NCI-H1417 (cell line): ENCODE results near the gene EBF4.
"Not testable (repeated sequence)": the region's sequence is repeated elsewhere in the genome, so short reads cannot be mapped to it uniquely, and the experiment has no call there.

Experiments
- DNase-seq, 3 experiments: peaks; one replicate each; lab custom pipeline; 2025; lab: John Stamatoyannopoulos, UW

EBF4 gene

GRCh38 chr20:2672446-2672845 is 20.1 kb upstream of the EBF4 start:
- DNase-seq: no peak

GRCh38 chr20:2673453-2673852 is 19.1 kb upstream of the EBF4 start:
- no peak for DNase-seq

DNA sequence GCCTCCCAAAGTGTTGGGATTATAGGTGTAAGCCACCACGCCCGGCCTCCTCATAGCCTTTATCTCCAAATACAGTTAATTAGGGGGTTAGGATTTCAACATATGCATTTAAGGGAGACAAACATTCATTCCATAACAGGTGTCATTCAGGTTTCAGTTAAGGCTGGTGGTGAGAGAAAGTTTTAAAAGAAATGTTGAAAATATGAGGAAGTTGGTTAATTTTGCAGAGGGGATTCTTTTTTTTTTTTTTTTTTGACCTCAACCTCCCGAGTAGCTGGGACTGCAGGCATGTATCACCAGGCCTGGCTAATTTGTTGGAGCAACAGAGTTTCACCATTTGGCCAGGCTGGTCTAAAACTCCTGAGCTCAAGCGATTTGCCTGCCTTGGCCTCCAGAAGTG is 12.5 kb upstream of the EBF4 start:
- no peak for DNase-seq

DNA sequence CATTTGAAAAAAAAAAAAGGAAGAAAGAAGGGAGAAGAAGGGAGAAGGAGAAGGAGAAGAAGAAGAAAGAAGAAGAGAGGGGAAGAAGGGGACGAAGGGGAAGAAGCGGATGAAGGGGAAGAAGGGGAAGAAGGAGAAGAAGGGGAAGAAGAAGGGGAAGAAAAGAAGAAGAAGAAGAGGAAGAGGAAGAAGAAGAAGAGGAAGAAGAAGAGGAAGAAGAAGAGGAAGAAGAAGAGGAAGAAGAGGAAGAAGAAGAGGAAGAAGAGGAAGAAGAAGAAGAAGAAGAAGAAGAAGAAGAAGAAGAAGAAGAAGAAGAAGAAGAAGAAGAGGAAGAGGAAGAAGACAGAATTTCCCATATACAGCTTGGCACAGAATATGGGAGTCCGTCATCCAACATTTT is 10.5 kb upstream of the EBF4 start:
- not testable (repeated sequence) for DNase-seq

DNA sequence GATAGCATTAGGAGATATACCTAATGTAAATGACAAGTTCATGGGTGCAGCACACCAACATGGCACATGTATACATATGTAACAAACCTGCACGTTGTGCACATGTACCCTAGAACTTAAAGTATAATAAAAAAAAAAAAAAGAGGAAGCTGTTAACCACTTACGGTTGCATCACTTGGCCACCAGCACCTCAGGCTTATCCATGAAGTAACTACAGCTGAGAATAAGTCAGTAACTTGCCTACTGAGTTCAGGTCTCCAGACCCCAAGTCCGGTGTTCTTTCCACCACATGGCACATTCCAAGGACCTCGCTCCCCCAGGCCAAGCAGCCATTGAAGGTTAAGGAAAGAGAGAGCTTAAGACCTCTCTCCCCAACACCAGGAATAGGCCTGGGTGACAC is 7.8 kb upstream of the EBF4 start:
- not testable (repeated sequence) for DNase-seq

DNA sequence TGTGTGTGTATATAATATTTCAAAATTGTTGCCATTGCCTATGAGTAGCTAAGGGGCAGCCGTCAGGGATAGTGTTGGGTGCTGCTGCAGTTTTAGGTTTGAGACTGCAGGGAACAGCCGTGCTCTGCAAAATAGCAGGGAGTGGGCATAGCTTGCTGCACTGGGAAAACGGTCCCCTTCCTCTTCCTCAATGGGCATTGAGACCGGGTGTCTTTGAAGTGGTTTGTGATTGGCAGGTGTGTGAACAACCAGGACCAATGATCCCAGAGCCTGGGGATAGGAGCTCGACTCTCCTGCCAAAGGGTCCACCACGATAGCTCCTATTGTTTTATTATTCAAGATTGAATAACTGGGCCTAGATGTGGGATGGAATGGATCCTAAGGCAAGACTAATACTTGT is 5.1 kb upstream of the EBF4 start:
- DNase-seq: no peak

DNA sequence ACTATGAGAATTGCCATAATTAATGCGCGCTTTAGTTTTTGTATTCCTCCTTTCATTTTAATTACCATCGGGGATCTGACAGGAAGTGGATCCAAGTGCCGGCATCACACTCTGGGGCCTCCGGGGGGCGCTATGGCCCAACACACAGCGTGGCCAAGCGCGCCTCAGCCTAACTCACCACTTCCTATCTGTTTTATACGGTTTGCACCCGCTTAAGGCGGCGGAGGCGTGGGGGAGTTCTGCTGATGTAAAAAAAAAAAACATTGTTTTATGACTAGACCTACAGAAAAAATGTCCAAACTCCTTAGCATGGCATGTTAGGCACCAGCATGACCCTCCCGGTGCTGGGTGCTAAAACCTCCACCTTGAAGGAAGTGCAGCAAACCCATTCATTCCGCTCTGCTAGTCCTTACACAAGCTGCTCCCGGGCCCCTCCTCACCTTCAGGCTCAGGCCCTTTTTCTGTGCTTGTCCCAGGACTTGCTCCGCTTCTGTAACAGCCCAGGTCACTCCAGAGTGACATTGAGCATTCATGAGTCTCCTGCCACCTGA is 4.5 kb upstream of the EBF4 start:
- DNase-seq: peak; percentile 33 to 68 (median 64)

- no peak for DNase-seq
These were observed 2.4 kb upstream of the EBF4 start for GRCh38 chr20:2690213-2690612.

DNA sequence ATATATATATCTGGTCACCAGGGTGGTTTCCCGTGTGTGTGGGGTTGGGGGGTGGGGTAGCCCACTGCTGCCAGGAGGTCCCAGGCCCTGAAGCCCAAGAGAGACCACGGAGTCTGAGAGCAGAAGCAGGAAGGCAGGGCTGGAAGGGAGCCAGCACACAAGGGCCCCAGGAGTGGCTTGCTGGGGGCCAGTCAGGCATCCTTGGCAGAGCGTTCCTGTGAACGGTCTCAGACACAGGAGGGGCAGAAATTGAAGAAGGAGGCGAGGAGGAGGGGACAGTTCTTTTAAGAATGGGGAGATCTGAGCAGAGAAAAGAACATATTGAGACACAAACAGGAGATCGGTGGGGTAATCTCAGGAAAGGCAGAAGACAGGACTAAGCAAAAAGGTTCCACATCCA is 1.9 kb upstream of the EBF4 start:
- no peak for DNase-seq

DNA sequence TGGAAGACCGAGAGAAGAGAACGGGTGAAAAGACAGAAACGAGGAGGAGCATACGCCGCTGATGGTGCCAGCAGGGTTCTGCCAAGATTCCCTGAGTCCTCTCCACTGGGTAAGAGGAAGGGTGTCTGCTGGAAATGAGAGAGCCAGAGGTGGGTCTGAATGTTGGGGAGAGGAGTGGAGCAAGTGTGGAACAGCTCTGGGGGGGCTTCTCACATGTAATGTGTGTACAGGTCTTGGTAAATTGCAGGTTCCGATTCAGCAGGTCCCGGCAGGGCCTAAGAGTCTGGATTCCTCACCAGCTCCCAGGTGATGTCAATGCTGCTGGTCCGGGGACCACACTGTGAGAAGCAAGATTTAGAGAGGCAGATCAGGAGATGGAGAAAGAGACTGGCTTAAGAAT is 1.5 kb upstream of the EBF4 start:
- no peak for DNase-seq

- no peak for DNase-seq
These were observed 931 bp upstream of the EBF4 start for GRCh38 chr20:2691663-2692035.

- DNase-seq: peak in 1 of 3 experiments; percentile 68
These were observed 306 bp downstream of the EBF4 start for GRCh38 chr20:2692886-2693285.

DNA sequence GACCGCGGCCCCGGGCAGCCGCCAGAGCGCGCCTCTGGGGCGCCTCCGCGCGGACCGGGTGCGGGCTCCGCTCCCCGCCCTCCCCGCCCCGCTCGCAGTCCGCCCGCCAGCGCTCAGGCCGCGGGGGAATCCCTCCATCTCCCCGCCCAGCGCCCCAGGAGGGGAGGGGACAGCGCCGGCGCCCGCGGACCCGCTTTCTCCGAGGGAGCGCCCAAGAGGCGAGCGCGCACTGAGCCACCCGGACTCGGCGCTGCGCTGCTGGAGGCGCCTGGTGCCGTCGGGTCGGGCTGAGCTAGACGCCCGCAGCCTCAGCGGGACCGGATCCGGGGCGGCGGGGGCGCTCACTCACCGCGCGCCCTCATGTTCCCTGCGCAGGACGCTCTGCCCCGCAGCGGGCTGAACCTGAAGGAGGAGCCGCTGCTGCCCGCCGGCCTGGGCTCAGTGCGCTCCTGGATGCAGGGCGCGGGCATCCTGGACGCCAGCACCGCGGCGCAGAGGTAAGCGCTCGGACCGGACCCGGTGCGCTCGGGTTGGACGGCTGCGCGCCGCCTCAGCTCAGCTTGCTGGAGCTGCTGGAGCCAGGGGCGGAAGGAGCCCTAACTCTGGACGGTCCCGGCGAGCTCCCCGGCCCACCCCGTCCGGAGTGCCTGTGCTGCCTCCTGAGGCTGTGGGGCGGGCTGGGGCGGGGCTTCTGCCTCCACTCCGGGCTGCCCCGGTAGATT is 867 bp downstream of the EBF4 start:
- DNase-seq: peak in 2 of 3 experiments; percentile 66 to 68

- peak in 1 of 3 experiments; percentile 25 for DNase-seq
These were observed 1.5 kb downstream of the EBF4 start for GRCh38 chr20:2694008-2694471.

- DNase-seq: no peak
These were observed 1.9 kb downstream of the EBF4 start for GRCh38 chr20:2694519-2694918.

DNA sequence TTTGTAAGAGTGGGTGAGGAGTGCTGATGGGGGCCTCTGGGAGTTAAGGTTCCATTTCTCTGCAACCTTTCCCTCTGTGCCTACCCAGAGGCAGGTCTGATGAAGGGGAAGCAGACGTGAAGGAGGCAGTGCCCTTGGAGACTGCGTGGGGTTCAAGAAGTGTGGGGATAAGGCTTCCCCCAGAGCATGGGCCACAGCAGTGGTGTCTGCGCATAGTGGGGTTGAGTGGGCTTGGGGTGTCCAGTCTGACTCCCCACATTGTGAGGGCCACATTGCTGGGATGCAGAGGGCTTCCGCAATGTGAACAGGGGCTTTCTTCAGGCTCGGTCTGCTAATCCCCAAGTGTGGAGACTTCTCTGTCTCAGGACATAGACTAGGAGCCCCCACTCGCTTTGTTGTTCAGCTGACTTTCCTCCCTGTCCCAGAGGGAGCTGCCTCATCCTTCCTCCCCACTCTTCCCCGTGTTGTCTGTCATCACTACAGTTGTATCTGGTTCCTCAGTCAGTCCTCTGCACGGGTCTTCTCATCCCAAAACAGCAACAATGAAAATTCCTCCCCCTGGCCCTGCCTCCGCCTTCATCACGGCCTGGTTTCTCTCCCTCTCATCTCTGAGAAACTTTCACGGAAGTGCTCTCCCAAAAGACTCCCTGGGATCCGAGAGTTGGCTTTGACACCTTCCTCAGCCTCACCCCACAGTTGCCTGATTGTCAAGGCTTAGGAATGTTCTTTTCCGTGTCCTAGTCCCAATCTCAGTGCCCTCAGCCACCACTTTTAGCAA is 2.8 kb downstream of the EBF4 start:
- no peak for DNase-seq

GRCh38 chr20:2695984-2696525 is 3.5 kb downstream of the EBF4 start:
- not testable (repeated sequence) for DNase-seq

DNA sequence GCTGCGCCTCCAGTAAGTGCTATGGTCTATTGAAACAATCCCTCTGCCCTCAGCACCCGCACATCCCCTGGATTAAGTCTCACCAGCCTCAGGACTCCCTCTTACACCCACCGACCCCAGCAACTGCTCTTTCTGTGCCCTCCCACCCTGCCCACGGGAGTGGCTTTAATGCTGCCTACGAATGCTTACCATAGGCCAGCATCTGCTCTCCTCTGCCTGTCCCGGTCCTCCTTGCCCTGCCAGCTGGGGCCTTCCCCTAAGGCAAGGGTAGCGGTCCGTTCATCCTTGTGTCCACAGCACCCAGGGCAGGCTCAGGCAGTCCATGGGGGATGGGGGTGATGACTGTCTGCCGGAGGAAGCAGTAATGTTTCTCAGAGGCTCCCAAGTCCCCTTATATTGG is 4.1 kb downstream of the EBF4 start:
- no peak for DNase-seq

- DNase-seq: peak in 2 of 3 experiments; percentile 60 to 81
These were observed 5.2 kb downstream of the EBF4 start for GRCh38 chr20:2697768-2698167.

GRCh38 chr20:2698186-2698817 is 5.7 kb downstream of the EBF4 start:
- DNase-seq: no peak

DNA sequence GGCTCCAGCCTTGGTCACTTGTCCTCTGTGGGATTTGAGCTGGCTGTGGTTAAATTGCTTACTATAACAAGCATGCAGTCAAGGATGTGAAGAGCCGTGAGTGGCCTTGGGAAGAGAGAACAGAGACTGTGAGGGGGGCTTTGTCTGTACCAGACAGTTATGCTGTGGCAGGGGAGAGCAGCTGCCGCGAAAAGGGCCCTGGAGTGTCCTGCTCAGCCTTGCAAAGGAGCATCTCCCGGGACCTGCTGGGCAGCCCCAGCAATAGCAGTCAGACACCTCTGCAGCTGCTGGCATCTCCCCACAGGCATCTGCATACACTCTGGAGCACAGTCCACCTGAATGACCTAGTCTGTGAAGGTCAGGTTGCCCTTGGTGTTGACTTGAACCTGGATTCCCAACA is 6.3 kb downstream of the EBF4 start:
- DNase-seq: peak in 2 of 3 experiments; percentile 10 to 20

DNA sequence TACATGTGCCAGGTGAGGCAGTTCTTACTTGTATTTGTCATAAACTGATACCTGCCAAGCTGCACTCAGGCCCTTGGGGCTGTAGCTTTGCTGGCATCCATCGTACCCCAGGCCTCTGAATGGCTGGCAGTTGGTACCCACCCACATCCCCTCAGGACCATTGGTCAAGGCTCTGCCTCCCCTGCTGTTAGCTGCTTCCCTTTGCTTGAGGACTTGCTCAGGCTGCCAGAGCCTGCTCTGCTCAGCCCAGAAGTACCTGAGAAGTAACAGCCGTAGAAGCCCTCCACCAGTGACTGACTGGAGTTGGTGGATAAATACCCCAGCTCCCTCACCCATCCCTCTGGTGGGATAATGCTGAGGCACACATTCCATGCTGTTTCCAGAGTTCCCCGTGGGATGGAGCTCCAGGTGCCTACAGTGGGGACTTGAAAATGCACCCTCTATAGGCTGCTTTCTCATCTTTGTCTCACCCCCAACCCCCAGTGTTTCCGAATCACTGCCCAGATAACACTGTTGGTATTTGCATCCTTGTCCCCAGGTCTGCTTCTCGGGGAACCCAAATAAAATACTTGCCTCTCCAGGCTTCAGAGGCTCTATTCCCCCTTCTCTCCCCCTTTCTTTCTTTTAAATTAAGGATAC is 7.3 kb downstream of the EBF4 start:
- DNase-seq: peak in 1 of 3 experiments; percentile 15
